Osteocyte (in vitro differentiated cells): ENCODE measurements around the gene UNC13D. TPM values are rescaled to one million over a fixed set of nuclear protein-coding genes. Genes with fewer than 3 reads are reported as not detected.
A peak's percentile ranks its signal among the peaks of the same experiment; 100 is the strongest.

Experiments
- DNase-seq: peaks from one replicate; pipeline ENCODE4 v3.0.0; 2021; ENCODE audit warnings: mixed read lengths; ENCODE audit not compliant: unreplicated experiment; ENCODE audit errors: extremely low spot score
- H3K27ac Mint-ChIP-seq: one replicate; pipeline ENCODE4 v1.8.0; 2021; ENCODE audit warnings: mild to moderate bottlenecking, mixed read lengths; ENCODE audit not compliant: unreplicated experiment
- H3K27me3 Mint-ChIP-seq: one replicate; pipeline ENCODE4 v1.8.0; 2021; ENCODE audit warnings: mixed read lengths; ENCODE audit not compliant: unreplicated experiment
- H3K36me3 Mint-ChIP-seq: one replicate; pipeline ENCODE4 v1.8.0; 2021; ENCODE audit warnings: mixed read lengths; ENCODE audit not compliant: unreplicated experiment
- H3K4me1 Mint-ChIP-seq: one replicate; pipeline ENCODE4 v1.8.0; 2021; ENCODE audit warnings: mixed read lengths; ENCODE audit not compliant: unreplicated experiment
- H3K4me3 Mint-ChIP-seq: one replicate; pipeline ENCODE4 v1.8.0; 2021; ENCODE audit warnings: mild to moderate bottlenecking, moderate library complexity, mixed read lengths; ENCODE audit not compliant: unreplicated experiment
- H3K9me3 Mint-ChIP-seq: one replicate; pipeline ENCODE4 v1.8.0; 2021; ENCODE audit warnings: mixed read lengths; ENCODE audit not compliant: unreplicated experiment
- CTCF ChIP-seq: fragments of 200-600 bp; sonication (generic); IDR thresholded peaks from 2 replicates; pipeline ENCODE4 v1.5.0; 2021; ENCODE audit warnings: antibody characterized with exemption, mild to moderate bottlenecking, moderate library complexity
- long read RNA-seq: library from polyadenylated mRNA; unstranded; transcript quantifications from one replicate; pipeline ENCODE4 v2.0.0, GENCODE V29; 2021
- total RNA-seq: library from RNA; stranded (reverse); gene quantifications from 2 replicates; pipeline ENCODE4 v1.2.1, GENCODE V29; 2021

The UNC13D gene
- total RNA-seq = 3.3 and 3.6 TPM in 2 replicates
- long read RNA-seq = 0 reads

- H3K9me3 Mint-ChIP-seq = no peaks in the 10 kb centered on the region
- H3K4me3 Mint-ChIP-seq = no peak within 1 kb of the TSS
- peaks cover 23% of the 10 kb centered on the region for H3K4me1 Mint-ChIP-seq
- H3K27me3 Mint-ChIP-seq = no peaks in the 10 kb centered on the region
- DNase-seq = peak; percentile 81
- peak within 1 kb of the TSS; percentile 85 for H3K27ac Mint-ChIP-seq
- no peak for TF ChIP-seq CTCF
- peaks cover 19% of the 10 kb centered on the region for H3K36me3 Mint-ChIP-seq
Measured at GRCh38 chr17:75843577-75844529, at the start of gene UNC13D. TSS of gene UNC13D (minus strand) at chr17:75844404. CDS start at chr17:75844337, 67 bp downstream.

- no peak for TF ChIP-seq CTCF
- peaks cover 5% of the 10 kb centered on the region for H3K36me3 Mint-ChIP-seq
- no peak overlapping the region for H3K27ac Mint-ChIP-seq
- H3K27me3 Mint-ChIP-seq = no peaks in the 10 kb centered on the region
- no peak overlapping the region for H3K4me3 Mint-ChIP-seq
- H3K9me3 Mint-ChIP-seq = no peaks in the 10 kb centered on the region
- H3K4me1 Mint-ChIP-seq = peaks cover 24% of the 10 kb centered on the region
- no peak for DNase-seq
Measured at GRCh38 chr17:75893305-75894048, 49.3 kb upstream of the UNC13D start.

- no peak for TF ChIP-seq CTCF
- no peaks in the 10 kb centered on the region for H3K9me3 Mint-ChIP-seq
Measured at GRCh38 chr17:75892556-75893224, 48.5 kb upstream of the UNC13D start.

GRCh38 chr17:75891605-75892555 is 47.7 kb upstream of the UNC13D start:
- TF ChIP-seq CTCF = no peak
- H3K27me3 Mint-ChIP-seq = no peaks in the 10 kb centered on the region
- peaks cover 21% of the 10 kb centered on the region for H3K4me1 Mint-ChIP-seq
- H3K27ac Mint-ChIP-seq = no peak overlapping the region
- no peak overlapping the region for H3K4me3 Mint-ChIP-seq
- H3K36me3 Mint-ChIP-seq = peaks cover 5% of the 10 kb centered on the region
- DNase-seq = no peak
- no peaks in the 10 kb centered on the region for H3K9me3 Mint-ChIP-seq

More at GRCh38 chr17:75892556-75893224, 48.5 kb upstream of the UNC13D start:
- peaks cover 5% of the 10 kb centered on the region for H3K36me3 Mint-ChIP-seq
- no peaks in the 10 kb centered on the region for H3K27me3 Mint-ChIP-seq
- no peak overlapping the region for H3K4me3 Mint-ChIP-seq
- no peak for DNase-seq
- peaks cover 24% of the 10 kb centered on the region for H3K4me1 Mint-ChIP-seq
- H3K27ac Mint-ChIP-seq = no peak overlapping the region
